Stimulated activated CD8-positive, alpha-beta memory T cell treated with anti-CD3 and anti-CD28 coated beads, Interleukin-7, amount 100 ng/mL, for 24 hours (primary cell): ENCODE data around the gene KCNQ1.

Experiments used
- DNase-seq: peaks from one replicate; pipeline ENCODE4 v3.0.0-alpha.2; 2020; ENCODE audit warnings: low read depth

The KCNQ1 gene

DNA sequence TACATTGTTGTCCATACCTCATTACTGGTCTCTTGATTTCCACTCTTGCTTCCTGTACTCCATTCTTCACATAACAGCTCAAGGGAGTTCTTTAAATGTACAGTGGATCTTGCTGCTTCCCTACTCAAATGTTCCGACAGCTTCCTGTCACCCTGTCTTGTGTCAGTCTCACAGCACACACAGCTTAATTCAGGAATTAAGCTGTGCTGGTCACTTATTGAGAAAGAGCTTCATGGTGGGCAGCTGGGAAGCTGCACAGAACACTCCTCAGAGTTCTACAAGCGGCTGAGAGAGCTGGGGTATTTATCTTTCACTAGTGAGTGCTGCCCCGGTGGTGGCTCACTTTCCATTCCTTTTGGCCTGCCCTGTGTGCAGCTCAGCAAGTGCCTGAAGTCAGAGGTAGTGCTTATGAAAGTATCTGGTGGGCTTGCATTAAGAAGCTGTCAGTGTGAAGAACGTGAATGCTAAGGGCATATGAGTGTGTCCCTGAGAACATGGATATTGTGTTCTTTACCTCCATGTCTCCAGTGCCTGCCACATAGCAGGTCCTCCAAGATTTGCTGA is 206.3 kb downstream of the KCNQ1 start:
- no peak for DNase-seq

DNA sequence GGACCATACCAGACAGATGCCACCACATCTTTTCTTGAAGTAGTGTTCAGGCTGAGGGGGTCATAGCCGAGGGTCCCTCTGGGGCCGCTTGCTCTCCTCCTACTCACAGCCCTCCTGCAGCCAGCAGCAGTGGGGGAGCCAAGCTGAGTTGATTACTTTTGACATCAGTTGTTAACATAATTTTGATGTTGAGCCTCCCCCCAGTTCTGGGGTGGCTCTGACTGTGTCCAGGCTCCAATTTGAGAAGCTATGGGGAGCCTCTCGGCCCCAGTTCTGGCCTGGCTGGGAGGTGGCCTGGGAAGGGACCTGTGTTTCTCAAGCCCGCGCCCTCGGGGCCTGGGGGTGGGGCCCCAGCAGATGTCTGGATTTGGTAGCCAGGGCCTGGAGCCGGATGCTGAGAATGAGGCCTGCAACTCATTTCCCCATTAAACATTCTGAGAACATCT is 207.0 kb downstream of the KCNQ1 start:
- DNase-seq = no peak

GRCh38 chr11:2652333-2653197 is 207.8 kb downstream of the KCNQ1 start:
- no peak for DNase-seq

GRCh38 chr11:2653198-2653551 is 208.4 kb downstream of the KCNQ1 start:
- no peak for DNase-seq

DNA sequence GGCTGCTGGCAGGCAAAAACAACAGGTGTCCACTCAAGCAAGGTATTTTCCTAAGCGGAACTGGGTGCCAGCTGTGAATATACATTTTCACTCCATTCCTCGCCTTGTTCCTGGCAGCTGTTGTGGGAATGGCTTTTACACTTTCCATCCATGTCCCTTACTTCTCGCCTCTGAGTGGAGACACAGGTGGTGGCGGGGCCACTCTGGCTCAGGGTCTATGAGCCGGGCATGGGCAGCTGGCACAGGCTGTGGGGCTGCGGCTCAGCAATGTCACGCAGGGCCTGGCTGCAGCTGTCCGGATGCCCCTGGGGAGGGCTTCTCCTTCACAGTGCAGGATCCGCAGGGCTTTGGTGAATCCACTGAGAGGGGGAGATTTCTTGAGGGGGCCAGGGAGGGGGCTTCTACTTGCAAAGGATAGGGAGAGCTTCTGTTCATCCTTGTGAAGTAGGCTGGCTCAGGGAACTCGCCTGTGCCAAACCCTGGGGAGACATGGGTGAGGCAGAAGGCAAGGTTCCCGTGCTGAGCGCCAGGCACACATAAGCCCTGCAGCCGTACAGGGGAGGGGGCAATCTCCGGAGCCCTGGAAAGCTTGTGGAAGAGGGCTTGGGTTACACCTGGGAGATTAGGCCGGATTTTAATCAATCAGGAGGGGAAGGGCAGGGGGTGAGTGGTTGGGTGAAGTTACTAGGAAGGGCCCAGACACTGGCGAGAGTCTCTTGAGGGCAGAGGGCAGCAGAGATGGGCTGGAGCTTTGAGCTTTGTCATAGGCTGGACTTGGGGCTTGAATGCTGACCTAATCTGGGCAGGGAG is 209.3 kb downstream of the KCNQ1 start:
- DNase-seq = no peak

GRCh38 chr11:2655016-2655719 is 210.4 kb downstream of the KCNQ1 start:
- DNase-seq = no peak

DNA sequence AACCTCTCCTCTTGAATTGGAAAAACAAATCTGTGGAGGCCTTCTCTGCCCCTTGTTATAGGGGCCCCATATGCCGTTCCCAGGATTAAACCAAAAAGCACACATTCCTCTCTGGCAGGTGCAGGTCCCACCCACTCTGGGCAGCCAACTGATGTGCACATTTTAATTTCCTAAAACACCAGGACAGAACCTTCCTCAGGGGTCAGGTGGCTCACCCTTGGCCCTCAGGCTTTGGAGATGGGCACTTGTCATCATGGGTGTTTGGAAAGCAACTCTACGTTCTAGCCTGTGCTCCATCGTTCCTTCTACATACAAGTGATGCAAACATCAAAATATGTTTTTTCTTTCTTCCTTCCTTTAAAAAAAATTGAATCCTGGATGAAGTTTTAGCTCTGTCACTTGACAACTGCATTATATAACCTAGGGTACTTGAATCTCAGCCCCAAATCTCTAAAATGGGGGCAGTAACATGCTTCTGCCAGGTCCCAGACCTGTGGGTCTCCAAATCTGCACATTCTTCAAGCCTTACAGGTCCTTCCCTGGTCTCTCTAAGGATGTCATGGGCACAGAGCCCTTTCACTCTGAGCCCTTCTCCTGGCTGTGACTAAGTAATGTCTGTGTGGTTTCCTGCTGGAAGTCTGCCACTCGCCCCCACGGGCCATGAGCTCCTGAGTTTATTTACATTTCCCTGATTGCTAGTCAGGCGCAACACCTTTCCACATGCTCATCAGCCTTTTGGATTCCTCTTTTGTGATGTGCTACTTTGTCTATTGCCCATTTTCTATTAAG is 211.2 kb downstream of the KCNQ1 start:
- DNase-seq = no peak

DNA sequence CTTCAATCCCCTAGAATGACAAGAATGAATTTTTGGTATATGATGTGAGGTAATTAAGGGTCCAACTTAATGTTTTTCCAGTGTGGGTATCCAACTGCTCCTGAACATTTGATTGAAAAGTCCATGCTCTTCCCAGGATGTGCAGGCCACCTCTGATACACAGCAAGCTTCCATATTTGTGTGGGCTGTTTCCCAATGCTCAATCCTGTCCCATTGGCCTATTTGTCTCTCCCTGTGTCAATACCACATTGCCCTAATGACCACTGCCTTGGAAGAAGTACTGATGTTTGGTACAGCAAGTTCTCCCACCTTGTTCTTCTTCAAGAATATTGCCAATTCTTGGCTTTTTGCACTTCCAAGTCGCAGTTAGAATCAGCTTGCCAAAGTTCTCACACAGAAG is 212.1 kb downstream of the KCNQ1 start:
- DNase-seq = no peak

DNA sequence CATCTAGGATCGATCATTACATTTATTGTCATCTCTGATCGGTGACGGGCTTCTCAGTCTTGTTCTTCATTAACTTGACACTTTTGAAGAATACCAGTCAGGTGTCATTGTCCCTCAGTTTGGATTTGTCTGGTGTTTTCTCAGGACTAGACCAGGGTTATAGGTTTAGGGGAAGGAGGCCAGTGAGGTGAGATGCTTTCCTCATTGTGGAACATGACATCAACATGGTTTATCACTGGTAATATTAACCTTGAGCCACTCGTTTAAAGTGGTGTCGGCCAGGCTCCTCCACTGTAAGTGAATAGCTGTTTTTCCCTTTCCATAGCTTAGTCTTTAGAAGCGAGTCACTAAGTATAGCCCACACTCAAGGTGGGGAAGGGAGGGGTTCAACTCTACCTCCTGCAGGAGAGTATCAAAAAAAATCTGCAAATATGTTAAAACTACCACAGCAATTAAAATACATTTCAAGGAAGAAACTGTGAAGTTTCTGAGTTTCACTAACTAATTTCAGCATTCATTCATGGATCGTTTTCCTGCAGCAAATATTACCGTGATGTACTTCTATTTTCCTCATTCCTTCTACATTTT is 213.0 kb downstream of the KCNQ1 start:
- no peak for DNase-seq

GRCh38 chr11:2660357-2660939 is 215.6 kb downstream of the KCNQ1 start:
- no peak for DNase-seq

GRCh38 chr11:2661173-2662023 is 216.6 kb downstream of the KCNQ1 start:
- no peak for DNase-seq

DNA sequence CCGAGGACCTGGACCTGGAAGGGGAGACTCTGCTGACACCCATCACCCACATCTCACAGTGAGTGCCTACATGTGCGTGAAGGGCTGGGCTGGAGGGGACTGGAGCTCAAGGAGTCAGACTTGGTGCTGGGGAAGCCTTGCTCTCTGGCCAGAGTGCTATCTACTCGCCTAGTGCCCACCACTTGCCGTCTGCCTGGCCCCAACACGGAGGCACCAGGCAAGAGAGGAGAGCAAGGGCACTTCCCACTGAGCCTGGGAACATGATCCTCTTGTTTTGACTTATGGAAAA is 217.2 kb downstream of the KCNQ1 start:
- DNase-seq = no peak

DNA sequence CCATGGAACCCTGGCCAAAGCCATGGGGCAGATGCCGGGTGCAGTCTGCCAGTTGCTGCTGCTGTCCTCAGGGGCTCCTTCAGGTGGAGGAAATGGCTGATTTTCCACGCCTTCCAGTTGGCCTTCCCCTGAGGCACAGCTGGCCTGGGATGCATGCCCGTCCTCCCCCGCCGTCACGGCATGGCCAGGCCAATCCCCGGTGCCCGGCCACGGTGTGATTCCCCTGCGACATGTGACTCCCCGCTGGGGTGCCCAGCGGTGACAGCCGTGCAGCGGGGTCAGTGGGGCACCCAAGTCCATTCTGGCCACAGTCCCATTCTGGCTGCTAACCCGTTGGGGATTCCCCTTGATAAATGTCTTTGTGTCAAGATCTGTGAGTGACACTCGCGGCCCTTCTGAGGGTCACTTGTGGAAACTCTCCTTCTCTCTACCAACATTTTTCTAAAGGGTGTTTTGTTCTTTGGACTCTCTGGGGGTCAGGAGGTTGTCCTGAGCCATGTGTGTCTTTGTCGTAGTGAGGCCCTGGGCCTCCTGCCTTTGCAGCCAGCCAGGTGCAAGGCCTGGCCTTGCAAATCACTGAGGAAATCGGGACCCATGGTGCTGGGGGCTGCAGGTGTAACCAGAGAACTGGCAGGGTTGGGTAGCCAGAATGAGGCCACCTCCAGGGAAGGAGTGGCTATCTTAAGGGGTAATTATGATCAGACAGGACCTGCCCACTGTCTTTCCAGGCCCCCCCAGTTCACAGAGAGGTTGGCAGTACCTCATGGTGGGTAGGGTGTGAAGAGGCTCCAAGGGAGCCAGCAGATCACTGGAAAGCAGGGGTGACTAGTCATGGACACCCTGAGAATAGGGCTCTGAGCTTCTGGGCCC is 217.9 kb downstream of the KCNQ1 start:
- DNase-seq = no peak

GRCh38 chr11:2663506-2663905 is 218.7 kb downstream of the KCNQ1 start:
- no peak for DNase-seq

DNA sequence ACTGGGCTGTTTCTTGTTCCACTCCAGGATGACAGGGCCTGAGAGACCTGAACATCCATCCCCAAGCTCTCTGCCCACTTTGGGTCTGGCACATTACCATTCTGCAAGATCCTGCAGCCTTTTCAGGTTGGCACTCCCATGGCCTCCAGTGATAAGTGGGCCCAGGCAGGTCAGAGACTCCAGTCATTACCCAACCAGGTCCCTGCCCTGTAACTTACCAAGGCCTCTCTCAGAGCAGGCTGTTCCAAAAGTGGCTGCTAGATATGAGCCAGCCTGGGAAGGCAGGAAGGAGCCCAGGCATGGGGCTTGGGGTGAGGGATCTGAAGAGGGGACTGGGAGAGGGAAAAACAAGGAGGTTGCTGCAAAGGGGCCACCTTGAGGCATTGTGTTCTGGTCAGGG is 219.1 kb downstream of the KCNQ1 start:
- no peak for DNase-seq

DNA sequence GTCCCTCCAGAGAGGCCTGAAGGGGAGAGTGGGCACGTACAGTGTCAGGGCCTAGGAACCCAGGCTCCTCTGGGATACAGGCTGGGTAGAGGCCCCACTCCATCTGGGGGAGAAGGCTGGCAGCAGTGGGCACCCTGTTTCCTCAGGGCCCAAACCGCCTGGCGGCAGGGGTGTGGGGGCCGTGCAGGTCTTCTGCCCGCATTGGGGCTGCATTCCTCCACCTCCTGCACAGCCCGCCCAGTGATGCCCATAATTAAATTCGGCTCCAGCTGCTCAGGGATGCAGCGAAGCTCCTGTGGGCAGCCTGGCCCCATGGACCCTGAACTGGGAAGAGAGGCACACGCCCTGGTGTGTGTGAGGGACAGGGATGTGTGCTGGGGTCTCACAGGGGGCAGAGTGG is 219.6 kb downstream of the KCNQ1 start:
- DNase-seq = no peak

DNA sequence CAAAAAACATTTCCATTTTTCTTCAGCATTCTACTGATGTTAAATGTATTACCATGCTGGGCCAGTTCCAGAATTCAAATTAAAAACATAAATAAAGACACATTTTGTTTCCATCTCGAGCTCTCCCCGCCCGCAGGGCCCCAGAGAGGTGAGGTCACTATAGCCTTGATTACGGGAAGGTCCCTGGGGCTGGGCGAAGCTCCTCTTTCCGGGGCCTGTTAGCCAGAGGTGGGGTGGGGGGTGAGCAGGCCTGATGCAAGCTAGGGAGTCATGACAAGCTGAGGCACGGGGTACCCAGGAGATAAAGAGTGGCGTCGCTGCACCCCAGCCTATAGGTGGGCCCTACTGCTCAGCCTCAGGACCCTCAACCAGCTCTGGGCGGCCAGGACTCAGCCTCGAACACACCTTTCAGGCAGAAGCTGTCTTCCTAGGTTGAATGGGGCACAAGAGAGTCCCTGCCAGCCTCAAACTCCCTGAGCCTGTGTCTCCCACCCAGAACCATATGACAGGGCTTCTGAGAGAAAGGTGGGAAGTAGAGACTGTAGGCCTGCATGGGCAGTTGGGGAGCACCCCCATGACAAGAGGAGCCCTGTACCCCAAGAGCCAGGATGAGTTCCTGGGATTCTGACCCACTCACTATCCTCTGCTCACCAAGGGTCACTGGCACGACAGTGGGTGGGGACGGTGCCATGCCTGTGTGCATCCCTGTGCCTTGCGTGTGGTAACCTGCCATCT is 220.2 kb downstream of the KCNQ1 start:
- DNase-seq = no peak
